B cell (primary cell): Measurements from ENCODE around the gene ZNF556. TPM values are rescaled to one million over a fixed set of nuclear protein-coding genes. Genes with fewer than 3 reads are reported as not detected.

Experiments
- ATAC-seq: fragments of 200-7000 bp; cut with Tn5 transposase; one replicate; pipeline ENCODE4 v1.10.0; 2021; ENCODE audit warnings: low read depth, mild to moderate bottlenecking, moderate number of reproducible peaks, moderate library complexity
- CTCF ChIA-PET: fragments of 350-600 bp; sonication (Branson Sonifier 250); formaldehyde crosslinking; loops from one replicate; lab custom pipeline; 2021; ENCODE audit warnings: antibody characterized with exemption, inconsistent platforms; lab: Charles Lee
- POLR2A ChIA-PET: fragments of 350-600 bp; sonication (Branson Sonifier 250); formaldehyde crosslinking; loops from one replicate; lab custom pipeline; 2021; ENCODE audit warnings: antibody characterized with exemption; lab: Charles Lee
- DNase-seq: peaks from one replicate; pipeline ENCODE4 v3.0.0; 2013
- H2AFZ ChIP-seq: 2 replicates; pipeline ENCODE4 v1.6.1; 2012; ENCODE audit warnings: mild to moderate bottlenecking, low read depth, low read length; ENCODE audit not compliant: insufficient read depth, poor library complexity, severe bottlenecking
- H3K27ac ChIP-seq, 2 donors: 1 replicate in 1 of 2; 2 replicates in 1 of 2; pipeline ENCODE4 v1.5.1; 2012 to 2013; ENCODE audit warnings: low read length in 2 of 2, mild to moderate bottlenecking in 2 of 2, moderate library complexity in 1 of 2
- H3K27me3 ChIP-seq, 4 experiments: fragments of 200-600 bp in 1 of 4; sonication (generic) in 1 of 4; replicated peaks in 1 of 4; 1 replicate in 2 of 4; 2 replicates in 2 of 4; pipeline versions ENCODE4 v1.6.1 to v1.7.0; 2013 to 2016; ENCODE audit warnings: low read length in 3 of 4, mild to moderate bottlenecking in 2 of 4, mixed read lengths in 1 of 4, moderate library complexity in 1 of 4; ENCODE audit not compliant: insufficient read depth in 4 of 4, control insufficient read depth in 3 of 4; ENCODE audit errors: control extremely low read depth in 1 of 4
- H3K36me3 ChIP-seq, 2 experiments: replicated peaks in 1 of 2; 1 replicate in 1 of 2; 2 replicates in 1 of 2; pipeline versions ENCODE4 v1.6.1 to v1.7.1; 2013; ENCODE audit warnings: low read length in 1 of 2; ENCODE audit not compliant: insufficient read depth in 2 of 2, control insufficient read depth in 1 of 2; ENCODE audit errors: control extremely low read depth in 1 of 2, extremely low read depth in 1 of 2
- H3K4me1 ChIP-seq, 2 donors: fragments of 200-600 bp in 1 of 2; sonication (generic) in 1 of 2; 1 replicate in 1 of 2; 2 replicates in 1 of 2; pipeline versions ENCODE4 v1.5.1 to v1.6.1; 2013 to 2017; ENCODE audit warnings: low read length in 2 of 2; ENCODE audit not compliant: control insufficient read depth in 2 of 2, insufficient read depth in 2 of 2
- H3K4me2 ChIP-seq: replicated peaks from 2 replicates; pipeline ENCODE3; 2012; ENCODE audit warnings: mild to moderate bottlenecking, low read depth, low read length; ENCODE audit not compliant: poor library complexity, severe bottlenecking
- H3K4me3 ChIP-seq, 5 experiments: fragments of 200-600 bp in 1 of 5; sonication (generic) in 1 of 5; 1 replicate in 3 of 5; 2 replicates in 2 of 5; pipeline versions ENCODE4 v1.5.1 to v1.7.0; 2011 to 2016; ENCODE audit warnings: low read length in 4 of 5, mild to moderate bottlenecking in 4 of 5, low read depth in 2 of 5, control low read depth in 1 of 5, moderate library complexity in 1 of 5; ENCODE audit not compliant: insufficient read depth in 1 of 5; ENCODE audit errors: control extremely low read depth in 1 of 5, extremely low read depth in 1 of 5
- H3K79me2 ChIP-seq: fragments of 200-600 bp; sonication (generic); one replicate; pipeline ENCODE4 v1.6.0; 2016; ENCODE audit warnings: low read length; ENCODE audit not compliant: control insufficient read depth, insufficient read depth
- H3K9ac ChIP-seq: fragments of 200-600 bp; sonication (generic); 2 replicates; pipeline ENCODE4 v1.6.1; 2017; ENCODE audit warnings: mild to moderate bottlenecking, low read length, moderate library complexity
- H3K9me3 ChIP-seq, 3 donors: one replicate each; pipeline versions ENCODE4 v1.6.1 to v1.7.1; 2013; ENCODE audit warnings: low read length in 2 of 3; ENCODE audit not compliant: control insufficient read depth in 2 of 3, insufficient read depth in 1 of 3; ENCODE audit errors: control extremely low read depth in 1 of 3
- H4K20me1 ChIP-seq: 2 replicates; pipeline ENCODE4 v1.6.0; 2012; ENCODE audit warnings: mild to moderate bottlenecking, low read length; ENCODE audit not compliant: insufficient read depth, control insufficient read depth, poor library complexity, severe bottlenecking
- H3K27ac Mint-ChIP-seq: one replicate; pipeline ENCODE4 v1.8.0; 2021; ENCODE audit warnings: mixed read lengths
- H3K27me3 Mint-ChIP-seq: one replicate; pipeline ENCODE4 v1.8.0; 2021; ENCODE audit warnings: mixed read lengths
- H3K4me1 Mint-ChIP-seq: one replicate; pipeline ENCODE4 v1.8.0; 2021; ENCODE audit warnings: mixed read lengths
- H3K4me3 Mint-ChIP-seq: one replicate; pipeline ENCODE4 v1.8.0; 2021; ENCODE audit warnings: mixed read lengths
- H3K9me3 Mint-ChIP-seq: one replicate; pipeline ENCODE4 v1.8.0; 2022; ENCODE audit warnings: mixed read lengths; ENCODE audit not compliant: insufficient read depth
- CTCF ChIP-seq: fragments of 200-600 bp; IDR thresholded peaks from one replicate; pipeline ENCODE4 v1.8.0; 2022; ENCODE audit warnings: antibody characterized with exemption, mild to moderate bottlenecking
- EZH2 ChIP-seq: IDR thresholded peaks from 2 replicates; pipeline ENCODE4 v1.6.1; 2012; ENCODE audit warnings: borderline replicate concordance, low read depth, mild to moderate bottlenecking, moderate library complexity, low read length; ENCODE audit not compliant: insufficient read depth, poor library complexity, severe bottlenecking
- WGBS: methylation state at CpG from one replicate; pipeline ENCODE4 v1.1.5; 2013; ENCODE audit warnings: missing lambda C conversion rate; ENCODE audit not compliant: insufficient coverage; 5-methylcytosine and 5-hydroxymethylcytosine counted together
- intact Hi-C: fragments of 100-400 bp; cut with micrococcal nuclease; formaldehyde crosslinking; loops from one replicate; pipeline ENCODE4 v1.10.0; 2022
- polyA plus RNA-seq: library from polyadenylated mRNA; depleted of rRNA; stranded (reverse); fragments of >200 nt; gene quantifications from 2 replicates; pipeline ENCODE4 v1.2.3, GENCODE V29; 2012
- total RNA-seq, 2 donors: library from RNA; stranded (reverse); fragments of 120-200 nt in 1 of 2; gene quantifications; 1 replicate in 1 of 2; 2 replicates in 1 of 2; pipeline versions ENCODE4 v1.2.3 to v1.2.4, GENCODE V29; 2013 to 2022

ZNF556 gene
- total and polyA plus RNA-seq, 2 donors (not counting 1 experiment from before 2014, with no cell fraction given), result 0.13 TPM; not detected in 1

GRCh38 chr19:2863816-2864215 lies 3.3 kb upstream of the ZNF556 start:
- WGBS, result 92% methylated on average over 9 of the region's 10 CpGs
- intact Hi-C loops, result no loop called here
- no peaks in the 10 kb centered on the region for H3K9me3 Mint-ChIP-seq

More at GRCh38 chr19:2863816-2864215, 3.3 kb upstream of the ZNF556 start:
- ChIA-PET POLR2A (no interaction called here), CTCF (no interaction called here)
- Histone ChIP-seq H3K27me3 (no peaks in the 10 kb centered on the region), H3K79me2 (no peaks in the 10 kb centered on the region), H3K4me2 (no peak overlapping the region), H3K4me1 (no peaks in the 10 kb centered on the region), H3K9me3 (peaks cover 0 to 14% (median 0%) of the 10 kb centered on the region in 3 donors), H3K36me3 (no peaks in the 10 kb centered on the region), H2AFZ (no peak overlapping the region), H4K20me1 (no peaks in the 10 kb centered on the region), H3K9ac (no peak overlapping the region), H3K4me3 (no peak overlapping the region), H3K27ac (no peak overlapping the region)
- TF ChIP-seq CTCF, result no peak
- TF ChIP-seq EZH2, result no peak
- H3K4me3 Mint-ChIP-seq, result no peak overlapping the region
- H3K27me3 Mint-ChIP-seq, result peaks cover 9% of the 10 kb centered on the region
- no peak overlapping the region for H3K27ac Mint-ChIP-seq
- no peak for DNase-seq
- peaks cover 2% of the 10 kb centered on the region for H3K4me1 Mint-ChIP-seq
- no peak for ATAC-seq
